GM08714 (cell line): ENCODE data around the gene DIAPH3.
"Not testable (repeated sequence)": the region's sequence is repeated elsewhere in the genome, so short reads cannot be mapped to it uniquely, and the experiment has no call there.

Source experiments
- H3K4me3 ChIP-seq: fragments of 200-500 bp; sonication (Bioruptor generic); 2 replicates; pipeline ENCODE4 v1.5.1; 2014; ENCODE audit warnings: mild to moderate bottlenecking, low read length, inconsistent platforms
- ZNF274 ChIP-seq: IDR thresholded peaks from 2 replicates; pipeline ENCODE4 v1.6.1; 2012; ENCODE audit warnings: mild to moderate bottlenecking, low read depth, low read length

Gene DIAPH3

GRCh38 chr13:60047918-60048317 lies 115.8 kb downstream of the DIAPH3 start:
- no peak for TF ChIP-seq ZNF274
- no peak overlapping the region for H3K4me3 ChIP-seq

GRCh38 chr13:60044321-60044720 lies 119.4 kb downstream of the DIAPH3 start:
- TF ChIP-seq ZNF274: no peak
- H3K4me3 ChIP-seq: no peak overlapping the region

GRCh38 chr13:60043262-60043661 lies 120.5 kb downstream of the DIAPH3 start:
- no peak for TF ChIP-seq ZNF274
- H3K4me3 ChIP-seq: no peak overlapping the region

GRCh38 chr13:60040668-60041067 lies 123.1 kb downstream of the DIAPH3 start:
- not testable (repeated sequence) for H3K4me3 ChIP-seq

- TF ChIP-seq ZNF274: no peak
- no peak overlapping the region for H3K4me3 ChIP-seq
Measured at GRCh38 chr13:60035874-60036273, 127.9 kb downstream of the DIAPH3 start.

GRCh38 chr13:60032851-60033250 lies 130.9 kb downstream of the DIAPH3 start:
- no peak overlapping the region for H3K4me3 ChIP-seq
- no peak for TF ChIP-seq ZNF274

GRCh38 chr13:60028021-60028420 lies 135.7 kb downstream of the DIAPH3 start:
- H3K4me3 ChIP-seq: no peak overlapping the region
- no peak for TF ChIP-seq ZNF274

GRCh38 chr13:60026286-60026685 lies 137.4 kb downstream of the DIAPH3 start:
- TF ChIP-seq ZNF274: no peak

GRCh38 chr13:60020288-60020687 lies 143.4 kb downstream of the DIAPH3 start:
- no peak for TF ChIP-seq ZNF274
- H3K4me3 ChIP-seq: no peak overlapping the region

More at GRCh38 chr13:60026286-60026685, 137.4 kb downstream of the DIAPH3 start:
- H3K4me3 ChIP-seq: no peak overlapping the region

- H3K4me3 ChIP-seq: no peak overlapping the region
- TF ChIP-seq ZNF274: no peak
Measured at GRCh38 chr13:60019119-60019993, 144.4 kb downstream of the DIAPH3 start.

- TF ChIP-seq ZNF274: no peak
- no peak overlapping the region for H3K4me3 ChIP-seq
Measured at GRCh38 chr13:60018536-60018935, 145.2 kb downstream of the DIAPH3 start.

- H3K4me3 ChIP-seq: no peak overlapping the region
- no peak for TF ChIP-seq ZNF274
Measured at GRCh38 chr13:60016229-60016628, 147.5 kb downstream of the DIAPH3 start.

- TF ChIP-seq ZNF274: no peak
- no peak overlapping the region for H3K4me3 ChIP-seq
Measured at GRCh38 chr13:60013166-60013565, 150.6 kb downstream of the DIAPH3 start.

GRCh38 chr13:60012488-60012887 lies 151.2 kb downstream of the DIAPH3 start:
- no peak overlapping the region for H3K4me3 ChIP-seq
- TF ChIP-seq ZNF274: no peak
